SH-SY5Y (cell line): ENCODE results near the gene KBTBD6.

Source experiments
- GATA2 ChIP-seq: IDR thresholded peaks from 2 replicates; pipeline ENCODE4 v1.6.1; 2011; ENCODE audit warnings: mild to moderate bottlenecking, low read depth, low read length
- GATA3 ChIP-seq: IDR thresholded peaks from 2 replicates; pipeline ENCODE4 v1.6.1; 2011; ENCODE audit warnings: low read depth, mild to moderate bottlenecking, low read length, moderate library complexity

Gene KBTBD6

GRCh38 chr13:41145136-41145908 lies 12.7 kb upstream of the KBTBD6 start:
- TF ChIP-seq GATA2: no peak
- TF ChIP-seq GATA3: no peak

- TF ChIP-seq GATA2 (no peak), GATA3 (no peak)
Observed at GRCh38 chr13:41144576-41144975, 12.0 kb upstream of the KBTBD6 start.

GRCh38 chr13:41139296-41139966 lies 6.8 kb upstream of the KBTBD6 start:
- no peak for TF ChIP-seq GATA3
- TF ChIP-seq GATA2: no peak

DNA sequence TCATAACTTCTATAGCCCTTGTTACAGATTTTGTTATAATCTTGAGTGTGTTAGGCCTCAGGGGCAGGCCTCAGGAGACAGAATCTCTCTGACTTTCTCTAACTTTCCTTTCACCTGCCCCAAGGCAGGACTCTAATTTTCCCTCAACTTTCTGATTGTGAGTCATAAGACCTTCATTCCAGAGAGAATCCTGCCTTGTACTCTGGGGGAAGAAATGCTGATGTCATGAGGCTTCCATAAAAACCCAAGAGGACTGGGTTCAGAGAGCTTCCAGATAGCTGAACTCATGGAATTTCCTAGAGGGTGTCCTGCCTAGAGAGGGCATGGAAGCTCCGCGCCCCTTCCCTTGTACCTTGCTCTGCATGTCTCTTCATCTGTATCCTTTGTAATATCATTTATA lies 5.3 kb upstream of the KBTBD6 start:
- no peak for TF ChIP-seq GATA2
- TF ChIP-seq GATA3: no peak

- no peak for TF ChIP-seq GATA3
- TF ChIP-seq GATA2: no peak
Observed at GRCh38 chr13:41137241-41137640, 4.6 kb upstream of the KBTBD6 start.

DNA sequence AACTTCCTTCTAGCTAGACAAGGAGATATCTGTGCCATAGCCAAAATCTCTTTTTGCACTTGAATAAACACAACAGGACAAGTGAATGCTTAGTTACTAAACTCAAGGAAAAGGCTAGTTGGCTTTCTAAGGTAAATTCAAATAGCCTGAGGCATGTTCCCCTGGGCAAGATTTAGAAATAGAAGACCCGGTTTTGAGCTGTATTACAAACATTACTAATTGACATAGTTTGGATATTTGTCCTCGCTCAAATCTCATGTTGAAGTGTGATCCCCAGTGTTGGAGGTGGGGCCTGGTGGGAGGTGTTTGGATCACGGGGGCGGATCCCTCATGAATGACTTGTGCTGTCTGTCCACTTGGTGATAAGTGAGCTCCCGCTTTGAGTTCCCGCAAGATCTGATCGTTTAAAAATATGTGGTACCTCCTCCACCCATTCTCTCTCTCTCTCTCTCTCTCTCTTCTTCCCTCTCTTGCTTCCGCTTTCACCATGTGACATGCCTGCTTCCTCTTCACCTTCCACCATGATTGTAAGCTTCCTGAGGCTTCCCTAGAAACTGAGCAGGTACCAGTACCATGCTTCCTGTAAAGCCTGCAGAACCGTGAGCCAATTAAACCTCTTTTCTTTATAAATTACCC lies 3.9 kb upstream of the KBTBD6 start:
- no peak for TF ChIP-seq GATA3

GRCh38 chr13:41133951-41134350 lies 1.3 kb upstream of the KBTBD6 start:
- TF ChIP-seq GATA2 (no peak), GATA3 (no peak)

- TF ChIP-seq GATA3 (no peak), GATA2 (no peak)
Observed at GRCh38 chr13:41130356-41130755, 2.2 kb downstream of the KBTBD6 start.

DNA sequence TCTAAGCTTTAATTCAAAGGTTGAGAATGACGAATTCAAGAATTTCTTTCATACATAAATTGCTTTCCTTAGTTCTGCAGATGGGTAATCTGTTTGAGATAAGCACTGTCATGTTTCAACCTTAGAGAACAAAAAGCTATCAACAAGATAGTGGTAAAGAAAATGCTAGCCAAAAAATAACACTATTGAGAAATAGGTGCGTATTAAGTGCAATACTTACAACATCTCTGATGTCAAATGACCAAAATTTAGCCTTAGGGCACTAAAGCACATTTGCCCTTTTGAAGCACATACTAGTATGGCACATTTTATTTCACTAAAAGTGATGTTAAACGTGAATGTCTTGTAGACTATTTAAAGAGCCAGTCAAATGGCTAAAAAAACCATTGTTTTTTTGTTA lies 4.9 kb downstream of the KBTBD6 start:
- TF ChIP-seq GATA2: no peak

DNA sequence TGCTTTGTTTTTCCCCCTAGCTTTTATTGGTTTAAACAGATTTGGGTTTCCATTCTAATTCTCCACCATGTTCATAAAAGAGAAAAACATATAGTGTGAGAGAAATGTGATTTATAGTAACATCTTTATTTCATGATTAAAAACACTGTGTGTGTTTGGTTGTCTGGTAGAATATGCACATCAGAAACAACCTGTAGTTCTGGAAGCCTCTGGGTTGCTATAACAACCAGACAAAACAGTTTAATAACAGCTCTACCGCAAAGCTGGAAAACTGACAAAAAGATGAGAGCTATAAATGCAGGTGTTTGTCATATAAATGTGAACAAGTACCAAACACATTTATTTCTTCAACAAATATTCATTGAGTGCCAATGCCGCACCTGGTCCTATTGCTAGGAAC lies 9.8 kb downstream of the KBTBD6 start:
- no peak for TF ChIP-seq GATA3

GRCh38 chr13:41117869-41118268 lies 14.7 kb downstream of the KBTBD6 start:
- no peak for TF ChIP-seq GATA2
- TF ChIP-seq GATA3: no peak

- TF ChIP-seq GATA2 (no peak), GATA3 (no peak)
Observed at GRCh38 chr13:41111454-41111853, 21.1 kb downstream of the KBTBD6 start.

- no peak for TF ChIP-seq GATA2
- no peak for TF ChIP-seq GATA3
Observed at GRCh38 chr13:41107584-41108014, 25.0 kb downstream of the KBTBD6 start.

GRCh38 chr13:41107104-41107571 lies 25.5 kb downstream of the KBTBD6 start:
- TF ChIP-seq GATA2 (no peak), GATA3 (no peak)

DNA sequence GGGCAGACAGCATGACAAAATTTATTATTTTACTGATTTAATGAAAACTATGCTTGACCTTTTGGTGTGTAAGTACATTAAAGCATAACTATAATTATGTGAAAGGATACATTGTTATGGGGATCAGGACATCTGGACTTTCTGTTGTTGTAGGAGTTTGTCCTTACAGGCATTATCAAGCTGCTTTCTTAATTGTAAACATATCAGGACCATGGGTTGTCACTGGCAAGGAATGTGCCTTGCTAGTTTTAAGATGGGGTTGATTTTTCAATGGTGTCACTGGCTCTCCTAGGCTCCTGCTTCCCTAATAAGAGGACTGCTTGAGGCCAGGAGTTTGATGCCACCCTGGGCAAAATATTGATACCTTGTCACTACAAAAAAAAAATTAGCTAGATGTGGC lies 32.6 kb downstream of the KBTBD6 start:
- TF ChIP-seq GATA3 (no peak), GATA2 (no peak)

DNA sequence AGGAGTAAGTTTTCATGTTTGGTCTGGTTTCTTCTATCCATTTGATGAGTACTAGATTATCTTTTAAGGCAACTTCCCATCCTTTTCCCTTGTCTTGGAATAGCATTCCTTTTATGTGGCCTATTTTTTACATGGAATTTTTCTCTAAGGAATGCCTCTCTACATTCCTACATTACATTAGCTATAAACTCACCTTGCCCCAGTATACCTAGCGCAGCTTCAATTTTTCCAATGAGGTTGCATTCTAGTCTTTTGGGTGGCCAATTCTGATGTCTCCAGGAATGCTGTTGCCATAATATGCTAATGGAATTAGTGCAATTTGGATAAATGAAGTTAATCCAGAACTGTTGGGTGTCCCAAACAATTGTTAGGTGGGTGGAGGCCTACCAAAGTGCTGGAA lies 33.8 kb downstream of the KBTBD6 start:
- TF ChIP-seq GATA3 (no peak), GATA2 (no peak)
